Large intestine (tissue), 3 donors: ENCODE results near the gene PSMB5. TPM values are rescaled to one million over a fixed set of nuclear protein-coding genes. Genes with fewer than 3 reads are reported as not detected.

Experiments
- DNase-seq, 2 donors: peaks; one replicate each; pipeline versions ENCODE4 v3.0.0 to v3.0.0-alpha.2; 2013
- H3K27ac ChIP-seq: one replicate; pipeline ENCODE4 v1.5.1; 2013; ENCODE audit warnings: low read length
- H3K27me3 ChIP-seq: 2 replicates; pipeline ENCODE4 v1.6.1; 2013; ENCODE audit warnings: low read length; ENCODE audit not compliant: control insufficient read depth, insufficient read depth
- H3K36me3 ChIP-seq: 2 replicates; pipeline ENCODE4 v1.6.1; 2013; ENCODE audit warnings: low read length; ENCODE audit not compliant: control insufficient read depth, insufficient read depth
- H3K4me1 ChIP-seq: one replicate; pipeline ENCODE4 v1.6.1; 2013; ENCODE audit warnings: low read length; ENCODE audit not compliant: control insufficient read depth, insufficient read depth
- H3K4me3 ChIP-seq: one replicate; pipeline ENCODE4 v1.5.1; 2013; ENCODE audit warnings: low read length
- H3K9me3 ChIP-seq: one replicate; pipeline ENCODE4 v1.6.1; 2013; ENCODE audit warnings: mild to moderate bottlenecking, low read depth, low read length, moderate library complexity; ENCODE audit not compliant: control insufficient read depth
- WGBS: methylation state at CpG from one replicate; pipeline ENCODE4 v1.1.5; 2013; ENCODE audit warnings: low lambda C conversion rate; ENCODE audit not compliant: insufficient coverage; 5-methylcytosine and 5-hydroxymethylcytosine counted together
- polyA plus RNA-seq: library from polyadenylated mRNA; unstranded; fragments of 120-200 nt; gene quantifications from one replicate; pipeline ENCODE4 v1.2.1, GENCODE V29; 2013

Gene PSMB5
- polyA plus RNA-seq, 1 donor, result 112 TPM

- no peak for DNase-seq
- WGBS, result no CpG with 5 or more reads among the region's 10 CpGs
- H3K4me1 ChIP-seq, result peaks cover 13% of the 10 kb centered on the region
Measured at GRCh38 chr14:23053426-23053825, 18.7 kb upstream of the PSMB5 start.

GRCh38 chr14:23052671-23053070, 18.0 kb upstream of the PSMB5 start:
- peaks cover 3% of the 10 kb centered on the region for H3K9me3 ChIP-seq
- H3K27ac ChIP-seq, result no peak overlapping the region
- WGBS, result no CpG with 5 or more reads among the region's 3 CpGs
- H3K4me3 ChIP-seq, result no peak overlapping the region
- DNase-seq, result no peak
- peaks cover 2% of the 10 kb centered on the region for H3K36me3 ChIP-seq
- H3K4me1 ChIP-seq, result peaks cover 13% of the 10 kb centered on the region
- no peaks in the 10 kb centered on the region for H3K27me3 ChIP-seq

More at GRCh38 chr14:23053426-23053825, 18.7 kb upstream of the PSMB5 start:
- peaks cover 2% of the 10 kb centered on the region for H3K36me3 ChIP-seq
- peaks cover under 1% of the 10 kb centered on the region for H3K9me3 ChIP-seq
- no peaks in the 10 kb centered on the region for H3K27me3 ChIP-seq
- H3K27ac ChIP-seq, result no peak overlapping the region
- no peak overlapping the region for H3K4me3 ChIP-seq

- no CpG with 5 or more reads among the region's 14 CpGs for WGBS
- no peak overlapping the region for H3K4me3 ChIP-seq
- H3K27ac ChIP-seq, result no peak overlapping the region
- peaks cover 3% of the 10 kb centered on the region for H3K9me3 ChIP-seq
- H3K36me3 ChIP-seq, result peaks cover 2% of the 10 kb centered on the region
- no peak for DNase-seq
- peaks cover 13% of the 10 kb centered on the region for H3K4me1 ChIP-seq
- H3K27me3 ChIP-seq, result no peaks in the 10 kb centered on the region
Measured at GRCh38 chr14:23052182-23052623, 17.5 kb upstream of the PSMB5 start.

GRCh38 chr14:23051141-23052057, 16.7 kb upstream of the PSMB5 start:
- H3K9me3 ChIP-seq, result peaks cover 3% of the 10 kb centered on the region
- peaks cover 5% of the 10 kb centered on the region for H3K4me1 ChIP-seq
- H3K4me3 ChIP-seq, result no peak overlapping the region
- no peak for DNase-seq
- no peak overlapping the region for H3K27ac ChIP-seq
- no CpG with 5 or more reads among the region's 5 CpGs for WGBS
- peaks cover 2% of the 10 kb centered on the region for H3K36me3 ChIP-seq
- H3K27me3 ChIP-seq, result no peaks in the 10 kb centered on the region

GRCh38 chr14:23049011-23049410, 14.3 kb upstream of the PSMB5 start:
- WGBS, result no CpG with 5 or more reads among the region's 9 CpGs
- no peak overlapping the region for H3K27ac ChIP-seq
- H3K36me3 ChIP-seq, result peaks cover 2% of the 10 kb centered on the region
- H3K4me1 ChIP-seq, result no peaks in the 10 kb centered on the region
- DNase-seq, result no peak
- no peaks in the 10 kb centered on the region for H3K27me3 ChIP-seq
- peaks cover 3% of the 10 kb centered on the region for H3K9me3 ChIP-seq
- H3K4me3 ChIP-seq, result no peak overlapping the region

GRCh38 chr14:23047751-23048693, 13.3 kb upstream of the PSMB5 start:
- no peaks in the 10 kb centered on the region for H3K36me3 ChIP-seq
- no peak overlapping the region for H3K4me3 ChIP-seq
- H3K27ac ChIP-seq, result no peak overlapping the region
- H3K27me3 ChIP-seq, result no peaks in the 10 kb centered on the region
- no peaks in the 10 kb centered on the region for H3K4me1 ChIP-seq
- peaks cover 3% of the 10 kb centered on the region for H3K9me3 ChIP-seq
- no peak for DNase-seq
- WGBS, result no CpG with 5 or more reads among the region's 85 CpGs

- Histone ChIP-seq H3K27ac (no peak overlapping the region), H3K27me3 (no peaks in the 10 kb centered on the region), H3K4me3 (no peak overlapping the region), H3K9me3 (peaks cover 3% of the 10 kb centered on the region), H3K36me3 (no peaks in the 10 kb centered on the region), H3K4me1 (no peaks in the 10 kb centered on the region)
- no CpG with 5 or more reads among the region's 6 CpGs for WGBS
- DNase-seq, result no peak
Measured at GRCh38 chr14:23047034-23047634, 12.4 kb upstream of the PSMB5 start.

- Histone ChIP-seq H3K27ac (no peak overlapping the region), H3K4me1 (no peaks in the 10 kb centered on the region), H3K9me3 (peaks cover 3% of the 10 kb centered on the region), H3K27me3 (no peaks in the 10 kb centered on the region), H3K4me3 (no peak overlapping the region), H3K36me3 (no peaks in the 10 kb centered on the region)
- WGBS, result no CpG with 5 or more reads among the region's 13 CpGs
- no peak for DNase-seq
Measured at GRCh38 chr14:23045419-23046357, 11.0 kb upstream of the PSMB5 start.

GRCh38 chr14:23044840-23045239, 10.1 kb upstream of the PSMB5 start:
- no peak for DNase-seq
- H3K9me3 ChIP-seq, result peaks cover 3% of the 10 kb centered on the region
- WGBS, result no CpG with 5 or more reads among the region's 8 CpGs
- H3K27ac ChIP-seq, result no peak overlapping the region
- no peaks in the 10 kb centered on the region for H3K36me3 ChIP-seq
- H3K27me3 ChIP-seq, result no peaks in the 10 kb centered on the region
- H3K4me1 ChIP-seq, result no peaks in the 10 kb centered on the region
- H3K4me3 ChIP-seq, result no peak overlapping the region
